CD14-positive monocyte (primary cell): ENCODE data around the gene PKDREJ. TPM values are rescaled to one million over a fixed set of nuclear protein-coding genes. Genes with fewer than 3 reads are reported as not detected.

Experiments
- DNase-seq, 3 donors: peaks; one replicate each; pipeline ENCODE4 v3.0.0-alpha.2; 2011 to 2022
- H2AFZ ChIP-seq: 2 replicates; pipeline ENCODE4 v1.6.0; 2012; ENCODE audit warnings: mild to moderate bottlenecking, low read depth, low read length, inconsistent platforms; ENCODE audit not compliant: insufficient read depth, poor library complexity, severe bottlenecking
- H3K27ac ChIP-seq, 2 donors: 1 replicate in 1 of 2; 2 replicates in 1 of 2; pipeline ENCODE4 v1.5.1; 2012 to 2013; ENCODE audit warnings: low read length in 2 of 2, control low read depth in 1 of 2, inconsistent platforms in 1 of 2, low read depth in 1 of 2, mild to moderate bottlenecking in 1 of 2
- H3K27me3 ChIP-seq, 2 donors: one replicate each; pipeline versions ENCODE4 v1.6.0 to v1.6.1; 2011 to 2013; ENCODE audit warnings: low read length in 2 of 2; ENCODE audit not compliant: control insufficient read depth in 2 of 2, insufficient read depth in 2 of 2
- H3K36me3 ChIP-seq, 2 donors: replicated peaks in 1 of 2; 1 replicate in 1 of 2; 2 replicates in 1 of 2; pipeline versions ENCODE4 v1.5.1 to v1.6.1; 2012 to 2013; ENCODE audit warnings: low read length in 2 of 2, control low read depth in 1 of 2, inconsistent platforms in 1 of 2, mild to moderate bottlenecking in 1 of 2; ENCODE audit not compliant: insufficient read depth in 2 of 2, control insufficient read depth in 1 of 2
- H3K4me1 ChIP-seq, 2 donors: 1 replicate in 1 of 2; 2 replicates in 1 of 2; pipeline versions ENCODE4 v1.5.1 to v1.6.1; 2012 to 2013; ENCODE audit warnings: low read length in 2 of 2, control low read depth in 1 of 2, inconsistent platforms in 1 of 2, mild to moderate bottlenecking in 1 of 2, moderate library complexity in 1 of 2; ENCODE audit not compliant: insufficient read depth in 2 of 2, control insufficient read depth in 1 of 2
- H3K4me2 ChIP-seq: replicated peaks from 2 replicates; pipeline ENCODE3; 2012; ENCODE audit warnings: low read length, moderate library complexity, mild to moderate bottlenecking; ENCODE audit not compliant: poor library complexity, severe bottlenecking; ENCODE audit errors: extremely low read depth
- H3K4me3 ChIP-seq, 3 experiments: fragments of 200-600 bp in 1 of 3; sonication (generic) in 1 of 3; replicated peaks in 1 of 3; 1 replicate in 2 of 3; 2 replicates in 1 of 3; pipeline ENCODE4 v1.5.1; 2011 to 2013; ENCODE audit warnings: low read length in 3 of 3, mild to moderate bottlenecking in 3 of 3, control low read depth in 2 of 3, low read depth in 2 of 3, inconsistent platforms in 1 of 3, moderate library complexity in 1 of 3
- H3K79me2 ChIP-seq: 2 replicates; pipeline ENCODE4 v1.6.0; 2012; ENCODE audit warnings: mild to moderate bottlenecking, control low read depth, inconsistent platforms, low read length, moderate library complexity; ENCODE audit not compliant: insufficient read depth
- H3K9ac ChIP-seq: 2 replicates; pipeline ENCODE4 v1.6.0; 2017; ENCODE audit warnings: low read length, mild to moderate bottlenecking; ENCODE audit not compliant: insufficient read depth, poor library complexity, severe bottlenecking
- H3K9me3 ChIP-seq, 2 donors: replicated peaks in 1 of 2; 1 replicate in 1 of 2; 2 replicates in 1 of 2; pipeline versions ENCODE4 v1.5.1 to v1.6.1; 2012 to 2013; ENCODE audit warnings: low read length in 2 of 2, control low read depth in 1 of 2; ENCODE audit not compliant: control insufficient read depth in 1 of 2, insufficient read depth in 1 of 2
- H4K20me1 ChIP-seq: 2 replicates; pipeline ENCODE4 v1.6.0; 2012; ENCODE audit warnings: mild to moderate bottlenecking, low read length, control low read depth, moderate library complexity; ENCODE audit not compliant: insufficient read depth
- H3K27ac Mint-ChIP-seq, 7 donors: one replicate each; pipeline ENCODE4 v1.8.0; 2020; ENCODE audit warnings: mild to moderate bottlenecking in 7 of 7, mixed read lengths in 7 of 7, moderate library complexity in 6 of 7, inconsistent platforms in 2 of 7
- H3K27me3 Mint-ChIP-seq, 3 donors: one replicate each; pipeline ENCODE4 v1.8.0; 2021 to 2022; ENCODE audit warnings: low read depth in 3 of 3, mild to moderate bottlenecking in 3 of 3, mixed read lengths in 3 of 3, moderate library complexity in 3 of 3, inconsistent platforms in 1 of 3
- H3K36me3 Mint-ChIP-seq, 2 donors: one replicate each; pipeline ENCODE4 v1.8.0; 2020; ENCODE audit warnings: mixed read lengths in 2 of 2, inconsistent platforms in 1 of 2, mild to moderate bottlenecking in 1 of 2
- H3K4me1 Mint-ChIP-seq: one replicate; pipeline ENCODE4 v1.8.0; 2020; ENCODE audit warnings: mild to moderate bottlenecking, mixed read lengths
- H3K4me3 Mint-ChIP-seq, 2 donors: one replicate each; pipeline ENCODE4 v1.8.0; 2020; ENCODE audit warnings: mild to moderate bottlenecking in 2 of 2, mixed read lengths in 2 of 2, moderate library complexity in 1 of 2
- H3K9me3 Mint-ChIP-seq, 7 donors: one replicate each; pipeline ENCODE4 v1.8.0; 2020 to 2022; ENCODE audit warnings: mixed read lengths in 7 of 7, mild to moderate bottlenecking in 6 of 7, moderate library complexity in 6 of 7, inconsistent platforms in 2 of 7
- WGBS: methylation state at CpG from one replicate; pipeline ENCODE4 v1.1.5; 2013; ENCODE audit warnings: missing lambda C conversion rate; ENCODE audit not compliant: insufficient coverage; 5-methylcytosine and 5-hydroxymethylcytosine counted together
- intact Hi-C, 2 donors: fragments of 100-400 bp; cut with micrococcal nuclease; formaldehyde crosslinking; loops; one replicate each; pipeline versions ENCODE4 v1.15.0 to v1.15.1; 2023
- polyA plus RNA-seq, 3 donors: library from polyadenylated mRNA; depleted of rRNA in 1 of 3; unstranded in 2 of 3; stranded (reverse) in 1 of 3; fragments of 300-500 nt in 2 of 3; fragments of >200 nt in 1 of 3; fragmentation: Illumina TruSeq in 2 of 3; gene quantifications; 1 replicate in 2 of 3; 2 replicates in 1 of 3; pipeline ENCODE4 v1.2.3, GENCODE V29; 2012 to 2021
- TF ChIP-seq, protein P1 (sequence below): fragments of 200-600 bp; IDR thresholded peaks from one replicate; pipeline ENCODE4 v1.8.0; 2022; ENCODE audit warnings: antibody characterized with exemption, mild to moderate bottlenecking

PKDREJ gene
- polyA plus RNA-seq, 3 donors, result not detected

DNA sequence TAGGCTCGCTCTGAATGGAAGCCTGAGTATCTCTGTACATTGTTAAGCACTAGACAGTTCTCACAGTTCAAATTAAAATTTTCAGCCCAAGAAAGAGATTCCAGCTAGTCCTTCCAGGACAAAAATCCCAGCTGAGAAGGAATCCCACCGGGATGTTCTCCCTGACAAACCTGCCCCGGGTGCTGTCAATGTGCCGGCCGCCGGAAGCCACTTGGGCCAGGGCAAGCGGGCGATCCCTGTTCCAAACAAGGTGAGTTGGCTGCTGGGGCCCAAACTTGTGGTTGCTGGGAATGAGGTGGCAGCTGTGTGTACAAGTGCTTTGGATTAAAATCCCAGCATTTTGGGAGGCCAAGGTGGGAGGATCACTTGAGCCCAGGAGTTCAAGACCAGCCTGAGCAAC is 48.9 kb upstream of the PKDREJ start:
- H3K4me3 Mint-ChIP-seq, result no peak overlapping the region
- H3K4me1 ChIP-seq, result no peaks in the 10 kb centered on the region
- H3K36me3 ChIP-seq, result peaks cover 34 to 79% of the 10 kb centered on the region in 2 donors
- no peaks in the 10 kb centered on the region for H3K9me3 Mint-ChIP-seq
- H3K36me3 Mint-ChIP-seq, result peaks cover 43 to 71% of the 10 kb centered on the region in 2 donors
- H3K4me2 ChIP-seq, result no peak overlapping the region
- H3K27ac Mint-ChIP-seq, result peak overlapping the region in 1 of 7 donors; percentile 57
- intact Hi-C loops, result loop anchor here in 1 of 2 donors (5.0 kb wide), 1 partner anchor 190 kb away; no protein-coding TSS in a partner anchor
- no peaks in the 10 kb centered on the region for H3K4me1 Mint-ChIP-seq
- H3K9ac ChIP-seq, result no peak overlapping the region
- H3K27me3 ChIP-seq, result no peaks in the 10 kb centered on the region
- WGBS, result 100% methylated on average over 7 of the region's 8 CpGs
- no peak for DNase-seq
- H3K9me3 ChIP-seq, result no peaks in the 10 kb centered on the region
- TF ChIP-seq, protein P1, sequence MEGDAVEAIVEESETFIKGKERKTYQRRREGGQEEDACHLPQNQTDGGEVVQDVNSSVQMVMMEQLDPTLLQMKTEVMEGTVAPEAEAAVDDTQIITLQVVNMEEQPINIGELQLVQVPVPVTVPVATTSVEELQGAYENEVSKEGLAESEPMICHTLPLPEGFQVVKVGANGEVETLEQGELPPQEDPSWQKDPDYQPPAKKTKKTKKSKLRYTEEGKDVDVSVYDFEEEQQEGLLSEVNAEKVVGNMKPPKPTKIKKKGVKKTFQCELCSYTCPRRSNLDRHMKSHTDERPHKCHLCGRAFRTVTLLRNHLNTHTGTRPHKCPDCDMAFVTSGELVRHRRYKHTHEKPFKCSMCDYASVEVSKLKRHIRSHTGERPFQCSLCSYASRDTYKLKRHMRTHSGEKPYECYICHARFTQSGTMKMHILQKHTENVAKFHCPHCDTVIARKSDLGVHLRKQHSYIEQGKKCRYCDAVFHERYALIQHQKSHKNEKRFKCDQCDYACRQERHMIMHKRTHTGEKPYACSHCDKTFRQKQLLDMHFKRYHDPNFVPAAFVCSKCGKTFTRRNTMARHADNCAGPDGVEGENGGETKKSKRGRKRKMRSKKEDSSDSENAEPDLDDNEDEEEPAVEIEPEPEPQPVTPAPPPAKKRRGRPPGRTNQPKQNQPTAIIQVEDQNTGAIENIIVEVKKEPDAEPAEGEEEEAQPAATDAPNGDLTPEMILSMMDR, result no peak
- no peak overlapping the region for H2AFZ ChIP-seq
- H3K4me3 ChIP-seq, result no peak overlapping the region
- H3K27ac ChIP-seq, result no peak overlapping the region
- H3K79me2 ChIP-seq, result peaks cover 39% of the 10 kb centered on the region
- no peaks in the 10 kb centered on the region for H3K27me3 Mint-ChIP-seq
- no peaks in the 10 kb centered on the region for H4K20me1 ChIP-seq

DNA sequence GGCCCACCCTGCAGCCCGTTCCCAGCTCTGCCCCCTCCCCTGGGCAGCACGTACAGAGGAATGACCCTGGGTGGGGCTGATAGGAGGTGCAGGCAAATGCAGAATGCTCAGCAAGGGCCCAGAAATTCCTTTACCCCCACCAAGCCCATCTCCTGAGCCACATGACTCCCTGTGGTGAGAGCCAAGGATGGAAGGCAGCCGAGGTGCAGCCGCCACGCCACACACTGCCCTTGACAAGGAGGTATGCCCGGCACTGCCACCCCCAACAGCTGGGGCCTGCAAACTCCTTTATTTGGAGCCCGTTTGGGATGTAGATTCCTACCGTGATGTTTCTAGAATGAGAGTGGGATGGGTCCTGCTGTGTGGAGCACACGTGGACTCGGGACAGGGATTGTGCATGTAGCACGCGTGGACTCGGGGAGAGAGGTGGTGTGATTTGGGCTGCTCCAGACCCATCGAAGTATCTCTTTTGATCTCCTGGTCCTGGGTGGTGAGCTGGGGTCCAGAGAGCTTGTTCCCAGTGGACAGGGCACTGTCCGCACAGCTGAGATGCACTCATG is 46.5 kb upstream of the PKDREJ start:
- Histone ChIP-seq H3K9me3 (no peaks in the 10 kb centered on the region), H3K9ac (no peak overlapping the region), H3K4me1 (no peaks in the 10 kb centered on the region), H3K4me3 (no peak overlapping the region), H3K36me3 (peaks cover 26 to 65% of the 10 kb centered on the region in 2 donors), H3K4me2 (no peak overlapping the region), H3K27me3 (no peaks in the 10 kb centered on the region), H3K27ac (no peak overlapping the region), H3K79me2 (peaks cover 61% of the 10 kb centered on the region), H2AFZ (no peak overlapping the region), H4K20me1 (no peaks in the 10 kb centered on the region)
- no peak for DNase-seq
- no peak overlapping the region for H3K4me3 Mint-ChIP-seq
- H3K27ac Mint-ChIP-seq, result peak overlapping the region in 2 of 7 donors; percentile 53 to 69
- peaks cover 26 to 64% of the 10 kb centered on the region in 2 donors for H3K36me3 Mint-ChIP-seq
- 100% methylated on average over 13 of the region's 15 CpGs for WGBS
- H3K4me1 Mint-ChIP-seq, result no peaks in the 10 kb centered on the region
- H3K27me3 Mint-ChIP-seq, result no peaks in the 10 kb centered on the region
- intact Hi-C loops, result loop anchor here in 1 of 2 donors (5.0 kb wide), 1 partner anchor 187 kb away; no protein-coding TSS in a partner anchor
- peaks cover 0 to 2% (median 0%) of the 10 kb centered on the region in 7 donors for H3K9me3 Mint-ChIP-seq
- TF ChIP-seq, protein P1, result no peak
